Psoas muscle (tissue), 8 donors: ENCODE results near the gene WNT3A. TPM values are rescaled to one million over a fixed set of nuclear protein-coding genes. Genes with fewer than 3 reads are reported as not detected.
"Not testable (repeated sequence)": the region's sequence is repeated elsewhere in the genome, so short reads cannot be mapped to it uniquely, and the experiment has no call there.

ENCODE experiments used
- ATAC-seq, 4 donors: fragments of 200-7000 bp; cut with Tn5 transposase; one replicate each; pipeline ENCODE4 v1.9.1; 2020; ENCODE audit warnings: moderate library complexity in 3 of 4, mild to moderate bottlenecking in 2 of 4
- DNase-seq, 2 donors: peaks; one replicate each; pipeline ENCODE4 v3.0.0-alpha.2; 2020
- H3K27ac ChIP-seq: fragments of 200-600 bp; one replicate; pipeline ENCODE4 v1.8.0; 2022
- H3K27me3 ChIP-seq, 3 donors: fragments of 200-600 bp in 1 of 3; one replicate each; pipeline versions ENCODE4 v1.6.1 to v1.8.0; 2013 to 2022; ENCODE audit warnings: low read length in 2 of 3, mild to moderate bottlenecking in 2 of 3, moderate library complexity in 1 of 3; ENCODE audit not compliant: insufficient read depth in 3 of 3
- H3K36me3 ChIP-seq, 2 donors: fragments of 200-600 bp in 1 of 2; one replicate each; pipeline versions ENCODE4 v1.6.1 to v1.8.0; 2013 to 2022; ENCODE audit warnings: low read depth in 1 of 2, mild to moderate bottlenecking in 1 of 2, moderate library complexity in 1 of 2; ENCODE audit not compliant: insufficient read depth in 1 of 2
- H3K4me1 ChIP-seq: fragments of 200-600 bp; one replicate; pipeline ENCODE4 v1.8.0; 2022
- H3K4me3 ChIP-seq: fragments of 200-600 bp; one replicate; pipeline ENCODE4 v1.8.0; 2022; ENCODE audit warnings: mild to moderate bottlenecking
- H3K9me3 ChIP-seq: fragments of 200-600 bp; one replicate; pipeline ENCODE4 v1.8.0; 2022
- CTCF ChIP-seq: fragments of 200-600 bp; IDR thresholded peaks from one replicate; pipeline ENCODE4 v1.8.0; 2022; ENCODE audit warnings: antibody characterized with exemption
- WGBS, 3 donors: extraction: QIAGEN DNeasy Blood & Tissue Kit; methylation state at CpG; one replicate each; pipeline versions ENCODE4 v1.1.6 to v1.1.7; 2013; 5-methylcytosine and 5-hydroxymethylcytosine counted together
- intact Hi-C, 2 donors: fragments of 100-400 bp; cut with DNase I; formaldehyde crosslinking; loops; one replicate each; pipeline versions ENCODE4 v1.11.0 to v1.14.2; 2022
- polyA plus RNA-seq, 3 donors: library from polyadenylated mRNA; stranded (reverse); fragments of 200-250 nt; gene quantifications; one replicate each; pipeline ENCODE4 v1.2.3, GENCODE V29; 2013
- total RNA-seq, 4 donors: library from RNA; stranded (reverse); fragmentation: NEBNext Ultra II Directional in 2 of 4; extraction: Animal tissue kit (Norgen Biotek cat#: 25700) in 2 of 4; gene quantifications; one replicate each; pipeline versions ENCODE4 v1.2.1 to v1.2.4, GENCODE V29; 2021 to 2023
- donor health status: healthy with polysubstance abuse.
- donor health status: DM: no; HTN: no; CAD: no; lungs with moderate emphysema.
- donor health status: Bipolar disorder and iron deficiency.
- donor health status: healthy.
- donor health status: DM: yes; HTN: yes; CAD: no.
- donor health status: DM: no; HTN: no; CAD: no.
- donor health status: DM: no; HTN: no; CAD: no.
- donor health status: DM: yes; HTN: yes; CAD: no.

The WNT3A gene
- total and polyA plus RNA-seq, 7 donors, result not detected

- ATAC-seq, result no peak
- DNase-seq, result peak in 1 of 2 donors; percentile 23
Measured at GRCh38 chr1:228017356-228018124, 10.7 kb downstream of the WNT3A start.

GRCh38 chr1:228018125-228018398, 11.3 kb downstream of the WNT3A start:
- WGBS, 3 donors, result 77 to 83% (median 77%) methylated on average over 5 of the region's 5 CpGs
- DNase-seq (no peak), ATAC-seq (no peak)
- Histone ChIP-seq H3K4me1 (peaks cover 6% of the 10 kb centered on the region), H3K27ac (no peak overlapping the region), H3K4me3 (no peak overlapping the region), H3K27me3 (peaks cover 0 to 3% (median 0%) of the 10 kb centered on the region in 3 donors), H3K36me3 (no peaks in the 10 kb centered on the region), H3K9me3 (no peaks in the 10 kb centered on the region)
- TF ChIP-seq CTCF, result no peak
- intact Hi-C loops, result no loop called here

More at GRCh38 chr1:228017356-228018124, 10.7 kb downstream of the WNT3A start:
- H3K27ac ChIP-seq, result no peak overlapping the region
- H3K27me3 ChIP-seq, result peaks cover 0 to under 1% (median 0%) of the 10 kb centered on the region in 3 donors
- no peaks in the 10 kb centered on the region for H3K36me3 ChIP-seq
- H3K9me3 ChIP-seq, result no peaks in the 10 kb centered on the region
- H3K4me1 ChIP-seq, result peaks cover 9% of the 10 kb centered on the region
- TF ChIP-seq CTCF, result no peak
- 92 to 96% (median 93%) methylated on average over 16 of the region's 16 CpGs for WGBS, 3 donors
- intact Hi-C loops, result no loop called here
- H3K4me3 ChIP-seq, result no peak overlapping the region

GRCh38 chr1:228018961-228019721, 12.3 kb downstream of the WNT3A start:
- intact Hi-C loops, result no loop called here
- Histone ChIP-seq H3K36me3 (no peaks in the 10 kb centered on the region), H3K27me3 (peaks cover 0 to 6% (median 0%) of the 10 kb centered on the region in 3 donors), H3K4me3 (no peak overlapping the region), H3K9me3 (no peaks in the 10 kb centered on the region), H3K4me1 (no peaks in the 10 kb centered on the region), H3K27ac (no peak overlapping the region)
- peak in 1 of 2 donors; percentile 35 for DNase-seq
- ATAC-seq, result no peak
- 79 to 90% (median 82%) methylated on average over 8 to 9 of the region's 9 CpGs for WGBS, 3 donors
- TF ChIP-seq CTCF, result no peak

GRCh38 chr1:228019722-228020083, 12.9 kb downstream of the WNT3A start:
- ATAC-seq, DNase-seq, H3K4me3 ChIP-seq, H3K4me1 ChIP-seq, H3K27me3 ChIP-seq, H3K9me3 ChIP-seq, intact Hi-C loops, H3K36me3 ChIP-seq, H3K27ac ChIP-seq: not testable (repeated sequence)
- WGBS, 3 donors, result 91 to 92% (median 91%) methylated on average over 5 of the region's 5 CpGs

- peaks cover 0 to 6% (median 0%) of the 10 kb centered on the region in 3 donors for H3K27me3 ChIP-seq
- no peaks in the 10 kb centered on the region for H3K9me3 ChIP-seq
- WGBS, 3 donors, result 79 to 82% (median 79%) methylated on average over 18 of the region's 18 CpGs
- intact Hi-C loops, result no loop called here
- H3K4me3 ChIP-seq, result no peak overlapping the region
- TF ChIP-seq CTCF, result no peak
- no peak overlapping the region for H3K27ac ChIP-seq
- peak in 1 of 2 donors; percentile 26 for DNase-seq
- H3K36me3 ChIP-seq, result no peaks in the 10 kb centered on the region
- no peak for ATAC-seq
- no peaks in the 10 kb centered on the region for H3K4me1 ChIP-seq
Measured at GRCh38 chr1:228020686-228021354, 14.0 kb downstream of the WNT3A start.
